ENCODE results near the gene MSI2. TPM values are rescaled to one million over a fixed set of nuclear protein-coding genes. Genes with fewer than 3 reads are reported as not detected.

The MSI2 gene
- total and polyA plus RNA-seq, 2 donors = 25.3 to 52.5 TPM

- Histone ChIP-seq H3K4me3 (ENCODE audit: low read length in 2 of 2) (no peak overlapping the region), H3K4me1 (ENCODE audit: control insufficient read depth in 2 of 2, insufficient read depth in 2 of 2, low read length in 2 of 2) (no peaks in the 10 kb centered on the region), H3K27ac (ENCODE audit: low read depth in 1 of 2, low read length in 1 of 2) (peak overlapping the region in 1 of 2 donors; percentile 27), H3K27me3 (ENCODE audit: control insufficient read depth in 2 of 2, insufficient read depth in 1 of 2, low read length in 1 of 2) (no peaks in the 10 kb centered on the region), H3K9me3 (ENCODE audit: control insufficient read depth in 2 of 2, insufficient read depth in 1 of 2, low read length in 1 of 2) (no peaks in the 10 kb centered on the region), H3K36me3 (ENCODE audit: control insufficient read depth in 2 of 2, insufficient read depth in 2 of 2, low read length in 1 of 2) (peaks cover 44 to 54% of the 10 kb centered on the region in 2 donors)
- no peak for DNase-seq (ENCODE audit: low read depth in 6 of 9, low spot score in 9 of 9)
These were observed 422.1 kb downstream of the MSI2 start for GRCh38 chr17:57678393-57678792.

- Histone ChIP-seq H3K27ac (ENCODE audit: low read depth in 1 of 2, low read length in 1 of 2) (no peak overlapping the region), H3K9me3 (ENCODE audit: control insufficient read depth in 2 of 2, insufficient read depth in 1 of 2, low read length in 1 of 2) (no peaks in the 10 kb centered on the region), H3K4me3 (ENCODE audit: low read length in 2 of 2) (no peak overlapping the region), H3K36me3 (ENCODE audit: control insufficient read depth in 2 of 2, insufficient read depth in 2 of 2, low read length in 1 of 2) (peaks cover 44 to 57% of the 10 kb centered on the region in 2 donors), H3K4me1 (ENCODE audit: control insufficient read depth in 2 of 2, insufficient read depth in 2 of 2, low read length in 2 of 2) (no peaks in the 10 kb centered on the region), H3K27me3 (ENCODE audit: control insufficient read depth in 2 of 2, insufficient read depth in 1 of 2, low read length in 1 of 2) (no peaks in the 10 kb centered on the region)
- 99% methylated on average over 7 of the region's 7 CpGs for WGBS
- no peak for DNase-seq (ENCODE audit: low read depth in 6 of 9, low spot score in 9 of 9)
These were observed 423.0 kb downstream of the MSI2 start for GRCh38 chr17:57679356-57679755.

- no peaks in the 10 kb centered on the region for H3K4me1 ChIP-seq (ENCODE audit: control insufficient read depth in 2 of 2, insufficient read depth in 2 of 2, low read length in 2 of 2)
- H3K27ac ChIP-seq (ENCODE audit: low read depth in 1 of 2, low read length in 1 of 2) = no peak overlapping the region
- no peak for DNase-seq (ENCODE audit: low read depth in 6 of 9, low spot score in 9 of 9)
- peaks cover 0 to 2% of the 10 kb centered on the region in 2 donors for H3K9me3 ChIP-seq (ENCODE audit: control insufficient read depth in 2 of 2, insufficient read depth in 1 of 2, low read length in 1 of 2)
- H3K27me3 ChIP-seq (ENCODE audit: control insufficient read depth in 2 of 2, insufficient read depth in 1 of 2, low read length in 1 of 2) = no peaks in the 10 kb centered on the region
- WGBS = 97% methylated on average over 10 of the region's 10 CpGs
- no peak overlapping the region for H3K4me3 ChIP-seq (ENCODE audit: low read length in 2 of 2)
- H3K36me3 ChIP-seq (ENCODE audit: control insufficient read depth in 2 of 2, insufficient read depth in 2 of 2, low read length in 1 of 2) = peaks cover 40 to 57% of the 10 kb centered on the region in 2 donors
These were observed 423.8 kb downstream of the MSI2 start for GRCh38 chr17:57679906-57680695.

- no peaks in the 10 kb centered on the region for H3K27me3 ChIP-seq (ENCODE audit: control insufficient read depth in 2 of 2, insufficient read depth in 1 of 2, low read length in 1 of 2)
- peaks cover 0 to 2% of the 10 kb centered on the region in 2 donors for H3K9me3 ChIP-seq (ENCODE audit: control insufficient read depth in 2 of 2, insufficient read depth in 1 of 2, low read length in 1 of 2)
- no peak overlapping the region for H3K4me3 ChIP-seq (ENCODE audit: low read length in 2 of 2)
- WGBS = 98% methylated on average over 16 of the region's 16 CpGs
- H3K4me1 ChIP-seq (ENCODE audit: control insufficient read depth in 2 of 2, insufficient read depth in 2 of 2, low read length in 2 of 2) = no peaks in the 10 kb centered on the region
- peaks cover 23 to 34% of the 10 kb centered on the region in 2 donors for H3K36me3 ChIP-seq (ENCODE audit: control insufficient read depth in 2 of 2, insufficient read depth in 2 of 2, low read length in 1 of 2)
- DNase-seq (ENCODE audit: low read depth in 6 of 9, low spot score in 9 of 9) = no peak
- H3K27ac ChIP-seq (ENCODE audit: low read depth in 1 of 2, low read length in 1 of 2) = no peak overlapping the region
These were observed 426.4 kb downstream of the MSI2 start for GRCh38 chr17:57682701-57683100.

GRCh38 chr17:57684711-57685498 is 428.6 kb downstream of the MSI2 start:
- DNase-seq (ENCODE audit: low read depth in 6 of 9, low spot score in 9 of 9) = no peak
- Histone ChIP-seq H3K27ac (ENCODE audit: low read depth in 1 of 2, low read length in 1 of 2) (no peak overlapping the region), H3K36me3 (ENCODE audit: control insufficient read depth in 2 of 2, insufficient read depth in 2 of 2, low read length in 1 of 2) (peaks cover 11 to 22% of the 10 kb centered on the region in 2 donors), H3K4me1 (ENCODE audit: control insufficient read depth in 2 of 2, insufficient read depth in 2 of 2, low read length in 2 of 2) (no peaks in the 10 kb centered on the region), H3K4me3 (ENCODE audit: low read length in 2 of 2) (no peak overlapping the region), H3K9me3 (ENCODE audit: control insufficient read depth in 2 of 2, insufficient read depth in 1 of 2, low read length in 1 of 2) (peaks cover 0 to 2% of the 10 kb centered on the region in 2 donors), H3K27me3 (ENCODE audit: control insufficient read depth in 2 of 2, insufficient read depth in 1 of 2, low read length in 1 of 2) (no peaks in the 10 kb centered on the region)
- WGBS = 99% methylated on average over 13 of the region's 13 CpGs

GRCh38 chr17:57685499-57686132 is 429.3 kb downstream of the MSI2 start:
- Histone ChIP-seq H3K9me3 (ENCODE audit: control insufficient read depth in 2 of 2, insufficient read depth in 1 of 2, low read length in 1 of 2) (peaks cover 0 to 2% of the 10 kb centered on the region in 2 donors), H3K27me3 (ENCODE audit: control insufficient read depth in 2 of 2, insufficient read depth in 1 of 2, low read length in 1 of 2) (no peaks in the 10 kb centered on the region), H3K4me1 (ENCODE audit: control insufficient read depth in 2 of 2, insufficient read depth in 2 of 2, low read length in 2 of 2) (no peaks in the 10 kb centered on the region), H3K27ac (ENCODE audit: low read depth in 1 of 2, low read length in 1 of 2) (no peak overlapping the region), H3K4me3 (ENCODE audit: low read length in 2 of 2) (no peak overlapping the region), H3K36me3 (ENCODE audit: control insufficient read depth in 2 of 2, insufficient read depth in 2 of 2, low read length in 1 of 2) (peaks cover 11 to 22% of the 10 kb centered on the region in 2 donors)
- DNase-seq (ENCODE audit: low read depth in 6 of 9, low spot score in 9 of 9) = no peak
- WGBS = 95% methylated on average over 7 of the region's 7 CpGs

- DNase-seq (ENCODE audit: low read depth in 6 of 9, low spot score in 9 of 9) = no peak
- H3K27ac ChIP-seq (ENCODE audit: low read depth in 1 of 2, low read length in 1 of 2) = no peak overlapping the region
- H3K27me3 ChIP-seq (ENCODE audit: control insufficient read depth in 2 of 2, insufficient read depth in 1 of 2, low read length in 1 of 2) = no peaks in the 10 kb centered on the region
- no peak overlapping the region for H3K4me3 ChIP-seq (ENCODE audit: low read length in 2 of 2)
- H3K9me3 ChIP-seq (ENCODE audit: control insufficient read depth in 2 of 2, insufficient read depth in 1 of 2, low read length in 1 of 2) = peaks cover 0 to 2% of the 10 kb centered on the region in 2 donors
- no peaks in the 10 kb centered on the region for H3K4me1 ChIP-seq (ENCODE audit: control insufficient read depth in 2 of 2, insufficient read depth in 2 of 2, low read length in 2 of 2)
- peaks cover 10 to 19% of the 10 kb centered on the region in 2 donors for H3K36me3 ChIP-seq (ENCODE audit: control insufficient read depth in 2 of 2, insufficient read depth in 2 of 2, low read length in 1 of 2)
These were observed 431.3 kb downstream of the MSI2 start for GRCh38 chr17:57687642-57688041.

GRCh38 chr17:57689254-57689653 is 432.9 kb downstream of the MSI2 start:
- Histone ChIP-seq H3K9me3 (ENCODE audit: control insufficient read depth in 2 of 2, insufficient read depth in 1 of 2, low read length in 1 of 2) (peaks cover 0 to 5% of the 10 kb centered on the region in 2 donors), H3K36me3 (ENCODE audit: control insufficient read depth in 2 of 2, insufficient read depth in 2 of 2, low read length in 1 of 2) (peaks cover 4 to 8% of the 10 kb centered on the region in 2 donors), H3K27me3 (ENCODE audit: control insufficient read depth in 2 of 2, insufficient read depth in 1 of 2, low read length in 1 of 2) (no peaks in the 10 kb centered on the region), H3K4me1 (ENCODE audit: control insufficient read depth in 2 of 2, insufficient read depth in 2 of 2, low read length in 2 of 2) (peaks cover 0 to 5% of the 10 kb centered on the region in 2 donors), H3K4me3 (ENCODE audit: low read length in 2 of 2) (no peak overlapping the region), H3K27ac (ENCODE audit: low read depth in 1 of 2, low read length in 1 of 2) (no peak overlapping the region)
- WGBS = 76% methylated on average over 3 of the region's 3 CpGs
- no peak for DNase-seq (ENCODE audit: low read depth in 6 of 9, low spot score in 9 of 9)

GRCh38 chr17:57691939-57692338 is 435.6 kb downstream of the MSI2 start:
- Histone ChIP-seq H3K4me1 (ENCODE audit: control insufficient read depth in 2 of 2, insufficient read depth in 2 of 2, low read length in 2 of 2) (peaks cover 0 to 6% of the 10 kb centered on the region in 2 donors), H3K27ac (ENCODE audit: low read depth in 1 of 2, low read length in 1 of 2) (no peak overlapping the region), H3K4me3 (ENCODE audit: low read length in 2 of 2) (no peak overlapping the region), H3K27me3 (ENCODE audit: control insufficient read depth in 2 of 2, insufficient read depth in 1 of 2, low read length in 1 of 2) (no peaks in the 10 kb centered on the region), H3K36me3 (ENCODE audit: control insufficient read depth in 2 of 2, insufficient read depth in 2 of 2, low read length in 1 of 2) (no peaks in the 10 kb centered on the region), H3K9me3 (ENCODE audit: control insufficient read depth in 2 of 2, insufficient read depth in 1 of 2, low read length in 1 of 2) (peaks cover 0 to 11% of the 10 kb centered on the region in 2 donors)
- DNase-seq (ENCODE audit: low read depth in 6 of 9, low spot score in 9 of 9) = no peak
- WGBS = 98% methylated on average over 1 of the region's 1 CpG
